LNCaP clone FGC (cell line): Measurements from ENCODE around the gene OTOP2.

Experiments used
- DNase-seq: peaks from one replicate; pipeline ENCODE4 v3.0.0-alpha.2; 2011; ENCODE audit warnings: low read depth
- H3K4me3 ChIP-seq: 2 replicates; pipeline ENCODE4 v1.5.1; 2011; ENCODE audit warnings: mild to moderate bottlenecking, low read depth, low read length, control low read depth
- TF ChIP-seq, protein P1 (sequence below): IDR thresholded peaks from 2 replicates; pipeline ENCODE4 v1.5.1; 2012; ENCODE audit warnings: mild to moderate bottlenecking; ENCODE audit not compliant: control insufficient read depth, insufficient read depth; ENCODE audit errors: extremely low read depth

The OTOP2 gene

DNA sequence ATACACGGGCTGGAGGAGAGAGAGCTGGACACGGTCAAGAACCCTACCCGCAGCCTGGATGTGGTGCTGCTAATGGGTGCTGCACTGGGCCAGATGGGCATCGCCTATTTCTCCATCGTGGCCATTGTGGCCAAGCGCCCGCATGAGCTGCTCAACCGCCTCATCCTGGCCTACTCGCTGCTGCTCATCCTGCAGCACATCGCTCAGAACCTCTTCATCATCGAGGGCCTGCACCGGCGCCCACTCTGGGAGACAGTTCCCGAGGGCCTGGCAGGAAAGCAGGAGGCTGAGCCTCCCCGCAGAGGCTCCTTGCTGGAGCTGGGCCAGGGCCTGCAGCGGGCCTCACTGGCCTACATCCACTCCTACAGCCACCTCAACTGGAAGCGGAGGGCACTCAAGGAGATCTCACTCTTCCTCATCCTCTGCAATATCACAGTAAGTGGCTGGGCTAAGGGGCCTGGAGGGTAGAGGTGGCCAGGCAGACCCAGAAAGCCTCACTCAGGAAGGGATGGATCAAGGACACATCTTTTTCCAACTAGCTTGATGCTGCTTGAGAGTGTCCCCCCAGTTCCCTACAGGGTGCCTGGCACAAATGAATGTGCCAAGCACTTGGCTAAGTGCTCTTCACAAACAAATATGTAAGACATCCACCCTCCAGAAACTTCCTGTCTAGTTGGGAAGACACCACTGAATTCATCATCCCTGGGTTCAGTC, 23.1 kb downstream of the OTOP2 start:
- DNase-seq, result no peak
- no peak overlapping the region for H3K4me3 ChIP-seq
- TF ChIP-seq, protein P1, sequence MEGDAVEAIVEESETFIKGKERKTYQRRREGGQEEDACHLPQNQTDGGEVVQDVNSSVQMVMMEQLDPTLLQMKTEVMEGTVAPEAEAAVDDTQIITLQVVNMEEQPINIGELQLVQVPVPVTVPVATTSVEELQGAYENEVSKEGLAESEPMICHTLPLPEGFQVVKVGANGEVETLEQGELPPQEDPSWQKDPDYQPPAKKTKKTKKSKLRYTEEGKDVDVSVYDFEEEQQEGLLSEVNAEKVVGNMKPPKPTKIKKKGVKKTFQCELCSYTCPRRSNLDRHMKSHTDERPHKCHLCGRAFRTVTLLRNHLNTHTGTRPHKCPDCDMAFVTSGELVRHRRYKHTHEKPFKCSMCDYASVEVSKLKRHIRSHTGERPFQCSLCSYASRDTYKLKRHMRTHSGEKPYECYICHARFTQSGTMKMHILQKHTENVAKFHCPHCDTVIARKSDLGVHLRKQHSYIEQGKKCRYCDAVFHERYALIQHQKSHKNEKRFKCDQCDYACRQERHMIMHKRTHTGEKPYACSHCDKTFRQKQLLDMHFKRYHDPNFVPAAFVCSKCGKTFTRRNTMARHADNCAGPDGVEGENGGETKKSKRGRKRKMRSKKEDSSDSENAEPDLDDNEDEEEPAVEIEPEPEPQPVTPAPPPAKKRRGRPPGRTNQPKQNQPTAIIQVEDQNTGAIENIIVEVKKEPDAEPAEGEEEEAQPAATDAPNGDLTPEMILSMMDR, result no peak

GRCh38 chr17:74949455-74950115, 25.5 kb downstream of the OTOP2 start:
- TF ChIP-seq, protein P1, result no peak
- no peak for DNase-seq
- H3K4me3 ChIP-seq, result no peak overlapping the region

GRCh38 chr17:74950207-74950606, 26.1 kb downstream of the OTOP2 start:
- TF ChIP-seq, protein P1, result no peak
- H3K4me3 ChIP-seq, result no peak overlapping the region
- DNase-seq, result no peak

- TF ChIP-seq, protein P1, result no peak
- H3K4me3 ChIP-seq, result no peak overlapping the region
- no peak for DNase-seq
These were observed 27.0 kb downstream of the OTOP2 start for GRCh38 chr17:74951065-74951464.

DNA sequence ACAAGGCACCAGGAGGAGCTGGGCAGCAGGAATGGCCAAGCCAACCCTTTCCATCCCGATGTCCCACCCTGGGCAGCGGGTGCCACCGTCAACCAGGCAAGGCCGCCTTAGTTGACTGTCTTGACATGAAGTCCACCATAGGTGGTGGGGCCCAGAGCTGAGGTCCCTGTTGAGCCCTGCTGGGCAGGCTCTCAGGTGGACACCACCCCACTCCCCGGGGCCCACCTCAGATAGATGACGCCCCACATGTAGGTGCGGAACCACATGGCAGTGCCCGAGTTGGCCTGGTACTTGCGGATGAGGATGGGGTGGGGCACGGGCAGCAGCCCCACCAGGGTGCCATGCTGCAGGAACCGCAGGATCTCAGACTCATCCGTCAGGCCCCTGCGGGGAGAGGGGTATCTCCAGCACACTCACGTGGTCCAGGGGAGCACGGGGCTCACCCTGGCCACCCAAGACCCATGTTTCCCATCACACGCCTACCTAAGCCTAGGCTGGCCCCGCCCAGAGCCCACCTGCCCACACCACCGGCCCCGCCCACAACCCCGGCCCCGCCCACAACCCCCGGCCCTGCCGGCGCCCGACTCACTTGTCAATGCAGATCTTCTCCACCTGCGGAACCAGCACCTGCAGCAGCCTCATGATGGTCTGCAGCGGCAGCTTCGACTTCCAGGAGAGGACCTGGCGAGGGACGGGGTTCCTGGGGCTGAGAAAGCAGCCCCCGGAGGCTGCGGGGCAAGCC, 27.8 kb downstream of the OTOP2 start:
- no peak overlapping the region for H3K4me3 ChIP-seq
- no peak for DNase-seq
- TF ChIP-seq, protein P1, result no peak

DNA sequence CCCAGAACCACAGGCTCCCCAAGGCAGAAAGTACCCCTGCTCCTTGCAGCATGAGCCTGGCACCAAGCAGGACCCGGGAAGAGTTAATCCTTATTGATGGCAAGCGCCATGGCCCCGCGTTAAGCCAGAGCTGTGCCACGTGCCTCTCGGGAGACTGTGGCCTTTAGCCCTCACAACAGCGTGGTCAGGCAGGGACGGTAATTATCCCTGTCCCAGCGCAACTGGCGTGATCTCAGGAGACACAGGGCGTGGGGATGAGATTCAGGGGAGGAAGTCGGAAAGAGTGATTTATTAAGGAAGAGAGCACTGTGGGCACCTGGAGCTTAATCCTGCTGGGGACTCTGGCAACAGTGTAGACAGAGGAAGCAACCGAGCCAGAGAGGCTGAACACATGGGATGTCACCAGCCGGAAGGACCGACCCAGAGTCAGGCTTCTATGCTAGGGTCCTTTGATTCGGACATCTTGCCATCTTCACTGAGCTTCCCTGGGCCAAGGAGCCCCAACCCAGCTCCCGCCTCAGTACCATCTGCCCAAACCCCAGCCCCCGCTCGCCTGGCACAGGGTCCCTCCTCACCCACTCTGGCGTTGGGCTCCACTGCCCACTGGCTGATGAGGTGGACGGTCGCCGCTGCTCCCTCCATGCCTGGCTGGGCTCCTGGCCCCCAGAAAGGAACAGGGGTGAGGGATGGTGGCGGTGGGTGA, 28.5 kb downstream of the OTOP2 start:
- H3K4me3 ChIP-seq, result no peak overlapping the region
- DNase-seq, result no peak
- TF ChIP-seq, protein P1, result no peak
